HEK293T (cell line): ENCODE measurements around the gene CUBN.

ENCODE experiments used
- ARNT ChIP-seq: fragments of 450-650 bp; IDR thresholded peaks from 2 replicates; pipeline ENCODE4 v1.6.1; 2017; ENCODE audit warnings: mild to moderate bottlenecking
- ELF4 ChIP-seq: fragments of 450-650 bp; IDR thresholded peaks from 2 replicates; pipeline ENCODE4 v1.6.1; 2017; ENCODE audit warnings: antibody characterized with exemption
- FOXM1 ChIP-seq: fragments of 450-650 bp; IDR thresholded peaks from 2 replicates; pipeline ENCODE4 v1.6.1; 2017; ENCODE audit warnings: mild to moderate bottlenecking, borderline replicate concordance
- HDGF ChIP-seq: fragments of 450-650 bp; IDR thresholded peaks from 2 replicates; pipeline ENCODE4 v1.6.1; 2017; ENCODE audit warnings: antibody characterized with exemption, borderline replicate concordance
- SP1 ChIP-seq: fragments of 450-650 bp; IDR thresholded peaks from 2 replicates; pipeline ENCODE4 v1.6.1; 2017
- TARDBP ChIP-seq: fragments of 450-650 bp; IDR thresholded peaks from 2 replicates; pipeline ENCODE4 v1.6.1; 2016
- ZNF384 ChIP-seq: fragments of 450-650 bp; IDR thresholded peaks from 2 replicates; pipeline ENCODE4 v1.6.1; 2016

DNA sequence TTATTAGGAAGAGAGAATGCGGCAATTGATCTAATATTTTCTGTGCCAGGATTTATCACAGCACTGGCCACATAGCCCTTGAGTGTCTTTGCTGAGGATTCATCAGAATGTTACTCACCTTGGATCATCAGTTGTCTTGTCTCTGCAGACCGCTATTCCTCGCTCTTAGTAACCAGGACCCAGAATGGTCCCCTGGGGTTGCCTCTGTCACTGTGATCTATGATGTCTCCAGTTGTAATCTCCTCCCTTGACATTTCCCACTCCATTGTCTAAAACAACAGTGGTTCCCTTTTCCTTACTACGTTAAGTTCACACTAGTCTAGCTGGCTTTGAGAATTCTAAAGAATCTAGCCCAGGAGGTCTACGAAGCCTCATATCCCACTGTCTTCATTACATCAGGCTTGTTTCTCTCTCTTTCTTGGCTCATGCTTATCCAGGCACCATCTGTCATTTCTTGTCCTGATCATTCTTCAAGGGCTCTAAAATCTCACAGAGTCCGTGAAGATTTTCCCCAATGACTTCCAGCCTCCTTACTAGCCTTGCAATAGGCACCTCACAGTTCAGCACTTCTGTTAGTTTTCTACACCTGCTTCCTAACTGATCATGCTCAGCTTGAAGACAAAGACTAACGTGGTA lies 125.8 kb downstream of the CUBN start:
- no peak for TF ChIP-seq ZNF384
- no peak for TF ChIP-seq TARDBP
- no peak for TF ChIP-seq FOXM1
- no peak for TF ChIP-seq SP1
- no peak for TF ChIP-seq ELF4
- no peak for TF ChIP-seq ARNT
- TF ChIP-seq HDGF: no peak
